CD4-positive, alpha-beta T cell treated with Interleukin-12 subunit alpha and Interleukin-12 subunit beta, for 1 hour (primary cell): ENCODE data around the gene MAML3.
"Not testable (repeated sequence)": the region's sequence is repeated elsewhere in the genome, so short reads cannot be mapped to it uniquely, and the experiment has no call there.

Experiments
- DNase-seq: peaks from one replicate; pipeline ENCODE4 v3.0.0-alpha.2; 2020

The MAML3 gene

DNA sequence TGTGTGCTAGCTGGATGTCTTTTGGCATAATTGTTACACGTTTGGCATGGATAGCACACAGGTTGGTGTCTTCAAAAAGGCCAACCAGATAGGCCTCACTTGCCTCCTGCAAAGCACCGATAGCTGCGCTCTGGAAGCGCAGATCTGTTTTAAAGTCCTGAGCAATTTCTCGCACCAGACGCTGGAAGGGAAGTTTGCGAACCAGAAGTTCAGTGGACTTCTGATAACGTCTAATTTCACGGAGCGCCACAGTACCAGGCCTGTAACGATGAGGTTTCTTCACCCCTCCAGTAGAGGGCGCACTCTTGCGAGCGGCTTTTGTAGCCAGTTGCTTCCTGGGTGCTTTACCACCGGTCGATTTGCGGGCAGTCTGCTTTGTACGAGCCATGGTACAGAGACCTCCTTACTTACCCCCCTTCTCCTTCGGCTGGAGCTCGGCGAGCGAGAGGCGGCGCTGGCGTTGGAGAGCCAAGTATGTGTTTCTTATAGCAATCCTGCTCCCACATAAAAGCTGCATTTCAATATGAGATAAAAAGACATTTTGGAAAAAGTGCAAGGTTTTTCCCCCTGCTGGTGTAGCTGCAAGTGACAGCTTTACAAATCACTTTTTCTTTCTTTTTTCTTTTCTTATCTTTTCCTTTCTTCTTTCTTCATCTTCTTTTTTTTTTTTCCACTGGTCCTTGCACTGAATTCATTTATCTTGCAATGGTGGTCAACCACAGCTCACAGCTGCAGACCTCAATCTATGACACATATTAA is 455.6 kb downstream of the MAML3 start:
- not testable (repeated sequence) for DNase-seq

DNA sequence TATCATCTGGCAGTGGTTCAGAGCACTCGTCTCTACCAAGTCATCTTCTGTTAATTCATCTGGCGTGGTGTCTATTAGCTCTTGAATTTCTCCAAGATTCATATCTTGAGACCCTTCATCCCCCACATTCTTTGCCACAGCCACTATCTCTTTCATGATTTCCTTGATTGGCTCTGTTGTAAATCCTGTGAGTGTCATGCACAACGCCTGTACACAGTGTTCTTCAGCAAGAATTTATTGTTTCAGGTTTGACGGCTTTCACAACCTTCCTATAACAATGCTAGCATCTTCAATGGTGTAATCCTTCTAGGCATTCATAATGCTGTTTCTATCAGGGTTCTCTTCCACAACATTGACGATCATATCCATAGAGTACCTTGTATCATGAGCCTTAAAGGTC is 457.5 kb downstream of the MAML3 start:
- no peak for DNase-seq

DNA sequence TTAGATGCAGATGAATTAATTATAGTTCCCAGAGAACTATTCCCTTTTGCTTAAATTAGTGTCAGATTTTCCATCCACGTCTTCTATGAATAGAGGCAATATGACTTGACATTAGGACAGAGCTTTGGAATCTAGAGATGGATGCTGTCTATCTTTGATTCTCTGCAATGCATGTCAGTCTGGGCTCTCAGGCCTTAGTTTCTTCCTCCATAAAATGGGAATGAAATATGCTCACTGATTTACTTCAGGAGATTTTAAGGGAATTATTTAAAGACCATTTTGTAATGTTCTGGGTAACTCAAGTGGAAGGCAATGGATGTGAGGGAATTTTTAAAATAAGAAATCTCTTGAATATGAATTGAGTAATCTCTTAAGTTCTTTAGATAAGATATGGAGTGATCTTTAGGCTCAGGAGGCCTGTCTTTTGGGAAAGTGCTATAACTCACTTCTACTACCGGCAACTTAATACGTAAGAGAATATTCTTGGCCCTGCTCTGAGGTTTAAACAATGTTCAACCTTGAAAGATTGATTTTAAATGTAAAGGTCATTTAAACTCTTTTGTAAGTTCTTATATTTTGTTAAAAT is 459.4 kb downstream of the MAML3 start:
- no peak for DNase-seq

DNA sequence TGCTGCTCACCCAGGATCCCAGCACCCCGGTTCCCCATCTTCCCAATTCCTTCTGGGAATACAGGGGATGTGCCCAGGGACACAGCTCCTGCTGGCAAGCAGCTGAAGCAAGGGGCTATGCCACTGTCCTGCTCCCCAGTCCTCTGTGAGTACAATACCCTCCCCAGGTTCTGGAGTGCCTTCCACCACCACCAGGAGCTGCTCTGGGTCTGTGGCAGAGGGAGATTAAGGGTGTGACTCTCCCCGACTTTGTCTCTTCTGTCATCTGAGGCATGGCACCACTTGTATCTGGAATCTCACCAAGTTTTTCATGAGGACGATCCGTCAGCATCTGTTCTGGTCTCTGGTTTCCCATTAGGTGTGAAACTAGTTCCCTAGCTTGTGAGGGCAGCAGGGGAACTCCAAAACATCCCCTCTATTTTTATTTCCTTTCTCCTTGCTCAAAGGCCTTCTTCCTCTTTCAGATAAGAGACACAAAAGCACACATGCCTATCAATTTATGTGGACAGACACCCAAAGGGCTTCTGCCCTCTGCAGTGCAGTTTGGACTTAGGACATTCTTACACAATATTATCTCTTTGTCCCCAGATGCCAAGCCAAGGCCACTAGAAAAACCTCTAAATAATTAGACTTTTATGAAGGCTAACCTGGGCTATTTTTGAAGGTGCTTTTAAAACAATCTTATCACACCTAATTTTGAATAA is 461.5 kb downstream of the MAML3 start:
- DNase-seq, result no peak

DNA sequence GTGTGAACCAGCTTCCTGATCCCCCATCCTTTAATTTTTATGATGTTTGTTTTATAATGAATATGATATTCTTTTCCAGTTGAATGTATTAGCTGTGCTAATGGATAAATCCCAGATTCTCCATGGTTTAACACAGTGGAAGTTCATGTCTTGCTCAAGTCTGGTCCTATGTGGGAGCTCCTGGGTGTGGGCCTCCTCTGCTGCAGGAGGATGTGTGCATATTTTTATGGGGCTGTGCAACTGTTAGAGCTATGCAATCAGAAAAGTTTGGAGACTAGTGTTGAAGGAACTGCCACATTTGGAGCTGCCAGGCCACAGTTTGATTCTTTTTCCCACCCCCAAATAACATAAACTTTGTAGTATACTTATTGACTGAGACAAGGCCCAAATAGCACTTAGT is 463.6 kb downstream of the MAML3 start:
- no peak for DNase-seq

DNA sequence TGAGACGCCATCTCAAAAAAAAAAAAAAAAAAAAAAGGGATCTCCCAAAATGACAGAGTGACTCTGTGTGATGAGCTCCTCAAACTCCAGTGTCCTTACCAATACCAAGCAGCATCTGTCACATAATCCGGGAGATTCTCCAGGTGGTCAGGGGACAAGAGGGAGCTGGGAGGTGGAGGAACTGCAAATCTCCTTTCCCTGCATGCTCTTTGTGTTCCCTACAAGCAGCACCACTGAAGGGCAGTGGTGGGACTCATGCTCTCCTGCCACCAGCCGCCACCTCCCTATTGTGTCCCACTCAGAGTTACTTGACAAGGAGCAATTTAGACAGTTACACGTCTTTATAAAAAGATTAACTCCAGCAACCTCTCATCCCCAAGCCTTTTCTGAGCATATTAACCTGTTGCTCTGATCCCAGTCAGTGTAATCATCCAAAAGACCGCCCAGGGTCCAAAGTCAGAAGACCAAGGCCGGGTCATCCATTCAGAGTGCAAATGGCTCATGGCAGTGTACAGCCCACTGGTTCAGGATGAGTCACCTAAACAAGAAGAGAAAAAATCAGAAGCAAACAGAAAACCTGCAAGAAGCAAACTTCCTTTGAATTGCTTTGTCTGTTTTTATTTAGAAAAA is 464.8 kb downstream of the MAML3 start:
- DNase-seq, result no peak

DNA sequence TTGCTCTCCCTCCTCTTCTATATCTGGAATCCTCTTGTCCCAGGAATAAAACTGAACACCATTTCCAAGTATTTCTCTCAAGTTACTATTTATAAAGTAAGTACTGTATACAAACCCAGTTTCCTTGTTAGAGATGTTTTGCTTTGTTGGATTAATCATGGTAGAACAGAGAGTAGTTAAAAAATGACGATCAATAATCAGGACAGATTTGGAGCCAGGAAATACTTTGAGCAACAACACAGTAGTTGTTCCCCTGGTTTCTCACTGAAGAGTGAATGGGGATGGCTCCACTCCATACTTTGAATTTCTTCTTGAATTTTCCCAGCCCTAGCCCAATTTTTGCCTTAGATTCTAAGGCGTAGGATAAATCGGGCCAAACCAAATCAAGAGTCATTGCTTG is 467.0 kb downstream of the MAML3 start:
- no peak for DNase-seq

DNA sequence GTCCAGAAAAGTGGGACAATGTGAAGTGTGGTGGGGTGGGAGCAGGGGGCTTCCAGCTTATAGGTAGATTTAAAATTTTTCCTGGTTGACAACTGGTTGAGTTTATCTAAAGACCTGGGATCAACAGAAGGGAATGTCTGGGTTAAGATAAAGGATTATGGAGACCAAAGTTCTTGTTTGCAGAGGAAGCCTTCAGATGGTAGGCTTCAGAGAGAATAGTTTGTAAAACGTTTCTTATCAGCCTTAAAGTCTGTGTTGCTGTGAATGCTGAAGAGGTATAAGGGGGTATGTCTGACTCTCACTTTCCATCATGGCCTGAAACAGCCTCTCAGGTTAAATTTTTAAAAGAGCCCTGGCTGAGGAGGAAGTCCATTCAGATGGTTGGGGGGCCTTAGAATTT is 467.9 kb downstream of the MAML3 start:
- no peak for DNase-seq

DNA sequence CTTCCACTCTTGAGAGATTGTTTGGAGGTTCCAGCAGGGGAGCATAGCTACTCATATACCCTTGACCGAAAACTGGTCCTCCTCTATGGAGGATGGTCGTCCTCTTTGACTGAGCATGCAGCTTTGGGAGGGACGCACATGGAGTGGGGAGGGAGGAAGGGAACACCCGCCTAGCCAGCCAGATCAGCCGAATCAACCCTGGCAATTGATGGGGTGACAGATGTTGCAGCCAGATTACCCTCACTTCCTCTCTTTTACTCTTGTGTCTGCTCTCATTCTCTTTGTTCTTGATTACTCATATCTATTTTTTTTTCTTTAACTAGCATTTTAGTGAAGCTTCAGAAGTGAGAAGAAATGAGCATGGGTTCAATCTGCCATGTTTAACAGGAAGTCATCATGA is 468.8 kb downstream of the MAML3 start:
- DNase-seq, result no peak

DNA sequence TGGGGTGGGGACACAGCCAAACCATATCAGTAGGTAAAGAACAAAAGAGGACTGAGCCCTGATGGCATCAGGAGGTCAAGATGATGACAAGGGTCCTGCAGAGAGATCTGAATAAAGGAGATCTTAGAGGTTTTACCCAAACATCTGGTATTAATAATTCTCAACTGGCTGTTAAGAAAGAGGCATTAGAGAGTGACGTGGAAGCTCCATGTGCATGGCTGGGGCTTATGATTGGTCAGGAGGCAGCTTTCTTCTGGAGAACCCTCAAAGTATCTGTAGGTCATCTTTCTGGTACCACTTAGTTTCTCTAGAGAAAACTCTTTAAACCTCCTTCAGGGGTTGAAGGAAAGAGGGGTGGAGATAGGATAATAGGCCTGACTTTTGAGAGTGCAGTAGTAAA is 469.6 kb downstream of the MAML3 start:
- DNase-seq, result no peak

DNA sequence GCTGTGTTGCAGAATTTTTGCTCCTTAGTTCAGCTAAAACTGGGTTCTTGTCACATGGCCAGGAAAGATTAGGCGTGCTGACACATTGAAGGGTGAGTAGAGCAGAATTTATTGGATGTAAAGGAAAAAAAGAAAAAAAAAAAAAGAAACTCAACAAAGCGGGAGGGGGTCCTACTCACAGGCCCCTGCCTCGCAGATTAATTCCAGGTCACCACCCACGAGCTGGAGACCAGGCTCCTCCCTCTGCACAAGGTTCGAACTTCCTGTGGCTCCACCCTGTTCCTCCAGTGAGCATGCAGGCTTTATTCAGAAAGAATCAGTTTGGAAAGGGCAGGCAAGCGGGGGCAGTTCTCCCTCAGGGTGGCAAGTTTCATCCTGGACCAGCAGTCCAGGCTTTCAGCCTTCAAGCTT is 471.2 kb downstream of the MAML3 start:
- no peak for DNase-seq

DNA sequence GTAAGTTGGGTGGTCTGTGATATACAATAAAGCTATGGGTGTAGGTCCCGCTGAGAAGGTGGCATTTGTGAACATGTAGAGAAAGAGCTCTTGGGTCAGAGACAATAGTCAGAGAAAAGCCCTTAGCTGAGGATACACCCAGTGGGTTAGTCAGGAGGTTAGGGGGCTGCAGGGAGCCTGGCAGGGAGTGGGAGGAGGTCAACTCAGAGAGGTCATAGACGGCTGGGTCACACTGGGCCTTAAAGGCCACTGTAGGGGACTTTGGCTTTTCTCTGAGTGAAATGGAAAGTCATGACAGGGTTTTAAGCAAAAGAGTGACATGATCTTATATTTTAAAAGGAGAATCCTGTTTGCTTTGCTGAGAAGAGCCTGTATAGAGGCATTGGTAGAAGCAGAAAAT is 471.7 kb downstream of the MAML3 start:
- no peak for DNase-seq

DNA sequence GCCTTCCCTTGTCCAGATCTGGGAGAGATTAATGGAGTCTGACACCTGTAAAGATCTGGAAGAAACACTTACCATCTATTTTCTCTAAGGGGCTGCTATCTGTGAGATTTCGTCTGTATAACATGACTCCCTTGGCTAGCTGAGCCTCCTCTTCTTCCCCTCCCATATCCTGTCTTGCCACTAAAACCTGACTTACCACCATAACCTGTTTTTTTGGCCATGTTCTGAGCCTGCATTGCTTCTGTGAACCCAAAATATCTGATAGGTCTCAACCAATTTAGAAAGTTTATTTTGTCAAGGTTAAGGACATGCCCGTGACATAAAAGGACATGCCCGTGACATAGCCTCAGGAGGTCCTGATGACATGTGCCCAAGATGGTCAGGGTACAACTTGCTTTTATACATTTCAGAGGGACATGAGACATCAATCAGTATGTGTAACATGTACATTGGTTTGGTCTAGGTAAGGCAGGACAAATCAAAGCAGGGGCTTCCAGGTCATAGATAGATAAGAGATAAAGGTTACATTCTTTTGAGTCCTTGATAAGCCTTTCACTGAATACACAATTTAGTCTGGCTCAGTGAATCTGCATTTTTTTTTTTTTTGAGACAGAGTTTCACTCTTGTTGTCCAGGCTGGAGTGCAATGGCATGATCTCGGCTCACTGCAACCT is 476.9 kb downstream of the MAML3 start:
- DNase-seq, result no peak

DNA sequence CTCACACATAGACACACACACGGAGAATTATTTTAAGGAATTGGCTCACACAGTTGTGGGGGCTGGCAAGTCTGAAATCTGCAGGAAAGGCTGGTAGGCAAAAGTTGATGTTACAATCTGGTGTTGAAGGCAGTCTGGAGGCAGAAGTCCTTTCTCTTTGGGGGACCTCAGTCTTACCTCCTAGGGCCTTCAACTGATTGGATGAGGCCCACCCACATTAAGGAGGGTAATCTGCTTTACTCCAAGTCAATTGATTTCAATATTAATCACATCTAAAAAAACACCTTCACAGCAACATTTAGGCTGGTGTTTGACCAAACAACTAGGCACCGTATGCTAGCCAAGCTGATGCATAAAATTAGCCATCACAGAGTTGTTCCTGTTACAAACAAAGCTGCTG is 477.6 kb downstream of the MAML3 start:
- no peak for DNase-seq

DNA sequence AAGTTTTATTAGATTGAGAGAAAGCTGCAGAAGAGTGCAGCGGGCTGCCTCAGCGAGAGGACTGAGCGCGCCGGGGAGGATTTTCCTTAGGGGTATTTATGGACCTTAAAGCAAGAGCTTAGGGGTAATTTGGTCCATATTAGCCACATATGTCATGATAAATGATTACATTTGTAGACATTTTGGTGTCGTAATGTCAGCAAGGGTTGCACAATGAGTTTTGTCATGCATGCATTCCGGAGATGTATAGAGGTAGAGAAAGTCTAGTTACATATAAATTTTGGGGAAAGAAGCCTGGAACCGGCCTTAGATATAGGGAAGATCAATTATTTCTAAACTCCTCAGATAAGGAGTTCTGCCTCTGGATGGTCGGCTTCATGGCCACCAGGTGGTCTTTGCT is 478.3 kb downstream of the MAML3 start:
- DNase-seq, result no peak

DNA sequence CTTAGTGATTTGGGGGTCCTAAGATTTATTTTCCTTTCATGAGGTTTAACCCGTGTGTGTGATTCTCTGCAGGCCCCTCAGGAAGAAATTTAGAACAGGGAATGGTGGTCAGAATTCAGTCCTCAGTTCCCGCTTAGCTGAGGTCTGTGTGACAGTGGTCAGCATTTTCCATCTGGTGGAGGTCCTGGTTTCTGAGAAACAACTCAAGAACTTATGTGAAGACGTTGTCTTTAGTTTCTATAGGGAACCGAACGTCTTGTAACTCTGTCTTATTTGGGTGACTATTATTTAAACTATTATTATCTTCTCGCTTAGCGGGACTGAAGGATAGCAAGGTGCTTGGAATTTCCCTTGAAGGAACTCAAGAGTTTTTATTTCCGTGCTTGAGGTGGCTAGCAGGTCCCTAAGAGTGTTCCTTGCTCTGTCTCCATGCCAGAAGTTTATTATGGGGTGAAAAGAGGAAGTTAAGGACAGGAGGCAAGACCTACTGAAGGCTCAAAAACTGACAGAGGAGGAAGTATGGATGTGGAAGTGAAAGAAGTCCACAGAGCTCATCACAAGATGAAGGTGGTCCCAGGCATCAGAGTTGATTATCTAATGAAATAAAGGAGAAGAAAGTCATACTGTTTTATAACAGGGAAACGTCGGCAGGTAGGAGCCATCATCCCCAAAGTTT is 479.0 kb downstream of the MAML3 start:
- DNase-seq, result no peak

DNA sequence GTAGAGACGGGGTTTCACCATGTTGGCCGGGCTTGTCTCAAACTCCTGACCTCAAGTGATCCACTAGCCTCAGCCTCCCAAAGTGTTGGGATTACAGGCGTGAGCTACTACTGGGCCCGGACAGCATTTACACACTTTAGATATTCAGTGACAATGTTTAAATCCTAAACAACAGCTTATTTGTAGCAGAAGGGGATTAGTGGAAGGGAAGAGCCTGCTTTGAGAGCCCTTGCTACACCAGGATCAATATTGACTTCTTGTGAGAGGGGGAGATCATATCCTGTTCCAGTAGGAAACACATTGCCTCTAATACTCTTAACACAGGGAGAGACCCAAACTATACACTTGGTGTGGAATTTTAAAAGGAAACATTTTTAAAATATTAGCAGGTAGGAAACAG is 481.3 kb downstream of the MAML3 start:
- no peak for DNase-seq

DNA sequence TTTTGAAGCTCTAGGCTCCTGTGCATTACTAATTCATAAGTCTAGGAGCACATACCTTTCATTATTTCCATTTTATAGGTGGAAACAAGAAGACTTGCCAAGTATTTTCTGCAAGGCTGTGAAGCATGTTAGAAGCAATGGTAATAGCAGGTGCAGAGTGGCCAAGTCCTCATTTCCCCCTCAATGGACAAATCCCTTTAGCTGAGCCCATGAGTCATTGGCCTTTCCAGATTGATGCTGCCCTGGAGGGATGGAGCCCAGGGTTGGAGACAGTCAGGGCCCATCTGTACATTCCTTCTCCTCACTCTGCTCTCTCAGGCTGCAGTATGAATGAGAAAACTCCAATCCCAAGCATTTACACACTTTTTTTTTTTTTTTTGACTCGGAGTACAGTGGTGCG is 481.8 kb downstream of the MAML3 start:
- DNase-seq, result no peak

DNA sequence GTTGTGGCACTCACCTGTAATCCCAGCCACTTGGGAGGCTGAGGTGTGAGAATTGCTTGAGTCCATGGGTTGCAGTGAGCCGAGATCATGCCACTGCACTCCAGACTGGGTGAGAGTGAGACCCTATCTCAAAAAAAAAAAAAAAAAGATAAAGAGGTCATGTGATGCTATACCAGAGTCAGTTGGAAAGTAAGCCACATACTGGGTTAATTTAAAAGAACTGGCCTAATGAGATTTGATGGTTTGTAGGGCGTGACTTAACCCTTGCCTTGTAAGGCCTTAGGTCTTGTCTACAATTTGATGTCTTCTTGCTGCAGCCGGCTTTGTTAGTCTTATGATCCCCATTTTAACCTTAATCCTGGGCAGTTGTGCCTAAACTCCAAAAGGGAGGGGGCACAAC is 483.2 kb downstream of the MAML3 start:
- no peak for DNase-seq

DNA sequence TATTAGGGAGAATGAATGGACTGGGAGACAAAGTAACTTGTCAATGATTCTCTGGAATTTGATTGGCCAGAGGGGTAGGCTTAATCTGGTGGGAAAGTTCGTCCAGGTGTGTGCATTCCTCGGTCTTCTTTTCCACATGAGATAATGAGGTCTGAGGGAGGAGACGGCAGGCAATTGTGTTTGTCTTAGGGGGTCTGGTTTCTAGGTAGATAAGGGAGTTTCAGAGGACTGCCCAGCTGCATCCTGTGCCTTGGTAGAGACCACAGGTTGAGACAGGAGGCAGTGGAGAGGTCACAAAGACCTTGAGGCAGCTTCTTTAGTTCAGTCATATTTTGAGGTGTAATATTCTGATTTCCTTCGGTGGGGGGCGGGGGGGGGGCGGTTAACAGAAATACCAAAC is 484.1 kb downstream of the MAML3 start:
- no peak for DNase-seq

DNA sequence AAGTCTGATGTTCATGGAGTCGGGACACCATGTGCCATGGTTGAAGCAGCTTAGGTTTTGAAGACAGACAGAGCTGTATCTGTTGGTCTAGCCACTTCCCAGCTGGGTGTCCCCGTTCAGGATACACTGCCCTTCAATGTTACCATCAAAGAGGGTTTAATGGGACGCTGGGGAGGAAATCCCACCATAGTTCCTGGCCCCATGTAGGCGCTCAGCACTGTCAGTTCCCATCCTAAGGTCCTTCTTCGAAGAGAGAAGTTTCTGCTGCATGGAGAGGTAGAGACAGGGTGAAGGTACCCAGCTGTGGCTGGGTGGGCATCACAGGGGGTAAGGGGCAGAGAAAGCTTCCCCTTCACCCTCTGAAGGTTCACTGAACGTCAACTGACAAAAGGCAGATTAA is 484.6 kb downstream of the MAML3 start:
- no peak for DNase-seq

DNA sequence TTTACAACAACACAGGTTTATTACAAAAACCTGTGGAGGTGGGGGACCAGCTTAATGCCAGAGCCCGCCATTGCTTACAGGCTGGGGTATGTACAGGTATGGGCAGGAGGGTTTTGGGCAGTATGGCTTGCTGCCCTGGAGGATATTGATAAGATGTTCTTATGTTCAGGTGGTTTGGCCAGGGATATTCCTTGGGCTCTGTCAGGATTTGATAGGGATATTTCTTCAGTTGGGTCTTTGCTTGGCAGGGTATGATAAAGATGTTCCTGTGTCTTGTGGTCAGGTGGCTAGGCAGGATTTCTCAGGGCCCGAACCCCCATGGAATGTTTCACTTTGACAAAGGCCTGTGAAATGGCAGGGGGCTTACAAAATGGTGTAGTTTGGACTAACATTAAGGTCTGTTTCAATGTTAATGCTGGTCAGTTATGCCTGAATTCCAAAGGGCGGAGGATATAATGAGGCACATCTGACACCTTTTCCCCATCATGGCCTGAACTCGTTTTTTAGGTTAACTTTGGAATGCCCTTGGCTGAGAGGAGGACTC is 485.3 kb downstream of the MAML3 start:
- DNase-seq, result no peak

DNA sequence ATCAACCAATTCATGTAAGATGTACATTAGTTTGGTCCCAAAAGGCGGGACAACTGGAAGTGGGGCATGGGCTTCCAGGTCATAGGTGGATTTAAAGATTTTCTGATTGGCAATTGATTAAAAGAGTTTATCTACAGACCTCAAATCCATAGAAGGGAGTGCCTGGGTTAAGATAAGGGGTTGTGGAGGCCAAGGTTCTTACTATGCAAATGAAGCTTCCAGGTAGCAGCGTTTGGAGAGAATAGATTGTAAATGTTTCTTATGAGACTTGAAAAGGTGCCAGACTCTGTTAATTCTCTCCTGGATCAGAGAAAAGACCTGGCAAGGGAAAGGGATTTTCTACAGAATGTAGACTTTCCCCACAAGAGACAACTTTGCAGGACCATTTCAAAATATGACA is 485.9 kb downstream of the MAML3 start:
- no peak for DNase-seq
